ENCODE measurements around the gene UBE3B.

DNA sequence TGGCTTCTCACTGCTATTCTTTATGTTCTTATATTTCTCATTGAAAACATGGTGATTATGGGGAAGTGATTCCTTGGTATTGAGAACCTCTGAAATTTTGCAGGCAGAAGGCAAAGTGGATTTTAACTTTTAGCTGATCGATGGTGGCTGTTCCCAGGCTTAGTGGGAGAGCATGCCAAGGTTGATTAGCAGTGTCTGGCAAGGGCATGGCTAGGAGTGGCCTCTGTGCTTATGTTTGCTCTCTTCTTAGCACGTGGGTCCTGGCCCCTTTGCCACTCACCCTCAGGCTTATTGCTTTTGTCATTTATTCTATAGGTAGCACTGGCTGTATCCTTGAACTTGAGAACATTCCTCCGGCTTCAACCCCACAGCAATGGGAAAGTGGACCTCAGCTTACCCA lies 98.2 kb downstream of the UBE3B start:
- no peak for TF ChIP-seq YY1 (IDR thresholded peaks at IDR 0.05; ENCODE audit: insufficient read depth, insufficient read length)
- no peak for TF ChIP-seq ZNF274 (IDR thresholded peaks at IDR 0.05; ENCODE audit: low read depth, low read length)

Measured in NT2/D1 (cell line).